Measurements from ENCODE around the gene BSPH1. TPM values are rescaled to one million over a fixed set of nuclear protein-coding genes. Genes with fewer than 3 reads are reported as not detected.

The BSPH1 gene, protein sequence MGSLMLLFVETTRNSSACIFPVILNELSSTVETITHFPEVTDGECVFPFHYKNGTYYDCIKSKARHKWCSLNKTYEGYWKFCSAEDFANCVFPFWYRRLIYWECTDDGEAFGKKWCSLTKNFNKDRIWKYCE
- polyA plus RNA-seq (2012; ENCODE audit: low read depth, missing spikeins) = not detected

DNA sequence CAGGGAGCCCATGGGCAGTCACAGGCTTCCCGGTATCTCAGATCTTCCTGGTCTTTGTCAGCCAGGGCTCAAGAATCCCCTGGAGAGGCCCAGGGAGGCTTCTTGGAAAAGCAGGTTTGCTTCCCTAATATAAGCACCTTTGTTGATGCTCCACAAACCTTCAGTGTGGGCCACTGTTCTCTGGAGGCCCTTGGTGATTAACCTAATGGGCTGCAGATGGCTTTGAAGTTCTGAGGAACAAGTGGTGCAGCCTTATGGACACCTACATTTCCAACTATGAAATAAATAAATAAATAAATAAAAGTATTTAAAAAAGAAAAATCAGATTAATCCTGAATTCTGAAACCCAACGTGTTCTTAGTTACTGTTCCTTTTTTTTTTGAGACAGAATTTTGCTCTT lies at the start of gene BSPH1:
Gene BSPH1, minus strand, starts transcription at position 101 of the 400 bp plus-strand sequence. Its CDS starts 89 bp downstream, at position 12.
- no peak for FAIRE-seq

DNA sequence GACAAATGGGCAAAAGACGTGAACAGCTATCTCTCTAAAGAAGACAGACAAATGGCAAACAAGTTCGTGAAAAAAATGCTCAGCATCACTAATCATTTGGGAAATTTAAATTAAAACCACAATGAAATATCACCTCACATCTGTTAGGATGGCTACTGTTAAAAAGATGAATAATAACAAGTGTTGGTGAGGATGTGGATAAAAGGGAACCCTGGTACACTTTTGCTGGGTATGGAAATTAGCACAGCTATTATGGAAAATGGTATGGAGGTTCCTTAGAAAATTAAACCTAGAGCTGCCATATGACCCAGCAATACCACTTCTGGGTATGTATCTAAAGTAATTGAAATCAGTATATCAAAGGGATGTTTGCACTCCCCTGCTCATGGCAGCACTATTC lies 44.8 kb upstream of the BSPH1 start:
- no peak for DNase-seq (ENCODE audit: insufficient read length, low spot score)
- FAIRE-seq = no peak
- TF ChIP-seq PAX5 (IDR thresholded peaks at IDR 0.05; ENCODE audit: insufficient read depth, low read length, severe bottlenecking) = no peak
- no peak for TF ChIP-seq POLR2AphosphoS5 (IDR thresholded peaks at IDR 0.05; ENCODE audit: low read depth, low read length)
- no peak for TF ChIP-seq POU2F2 (IDR thresholded peaks at IDR 0.05; ENCODE audit: low read depth, low read length)
- TF ChIP-seq POLR2A (IDR thresholded peaks at IDR 0.05; ENCODE audit: low read depth, low read length) = no peak
- TF ChIP-seq TAF1 (IDR thresholded peaks at IDR 0.05; ENCODE audit: low read depth, low read length) = no peak
- TF ChIP-seq SPI1 (IDR thresholded peaks at IDR 0.05; ENCODE audit: low read depth, low read length) = no peak

More for the DNA sequence above, at the start of gene BSPH1:
- no peak for DNase-seq (ENCODE audit: insufficient read length, low spot score)
- TF ChIP-seq TAF1 (IDR thresholded peaks at IDR 0.05; ENCODE audit: low read depth, low read length) (no peak), POLR2A (IDR thresholded peaks at IDR 0.05; ENCODE audit: low read depth, low read length) (no peak), SPI1 (IDR thresholded peaks at IDR 0.05; ENCODE audit: low read depth, low read length) (no peak), PAX5 (IDR thresholded peaks at IDR 0.05; ENCODE audit: insufficient read depth, low read length, severe bottlenecking) (no peak), POU2F2 (IDR thresholded peaks at IDR 0.05; ENCODE audit: low read depth, low read length) (no peak)

DNA sequence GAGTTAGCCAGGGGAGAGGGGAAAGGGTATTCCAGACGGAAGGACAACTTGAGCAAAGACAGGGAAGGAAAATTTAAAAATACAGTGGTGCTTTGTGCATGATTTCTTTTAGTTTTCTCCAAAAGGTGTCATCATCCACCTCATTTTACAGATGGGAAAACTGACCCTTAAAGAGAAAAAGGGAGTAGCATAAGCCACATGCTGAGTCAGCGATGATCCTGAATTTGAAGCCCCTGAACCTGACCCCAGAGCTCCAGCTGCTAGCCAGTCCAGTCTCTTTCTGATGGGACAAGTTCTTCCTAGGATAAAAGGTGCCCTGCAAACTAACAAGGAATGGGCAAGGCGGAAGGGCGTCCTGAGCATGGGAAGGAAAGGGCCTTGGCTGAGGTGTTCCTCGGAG lies 41.6 kb upstream of the BSPH1 start:
- no peak for FAIRE-seq
- no peak for DNase-seq (ENCODE audit: insufficient read length, low spot score)
- no peak for TF ChIP-seq POU2F2 (IDR thresholded peaks at IDR 0.05; ENCODE audit: low read depth, low read length)
- TF ChIP-seq TAF1 (IDR thresholded peaks at IDR 0.05; ENCODE audit: low read depth, low read length) = no peak
- no peak for TF ChIP-seq SPI1 (IDR thresholded peaks at IDR 0.05; ENCODE audit: low read depth, low read length)
- no peak for TF ChIP-seq PAX5 (IDR thresholded peaks at IDR 0.05; ENCODE audit: insufficient read depth, low read length, severe bottlenecking)
- TF ChIP-seq POLR2AphosphoS5 (IDR thresholded peaks at IDR 0.05; ENCODE audit: low read depth, low read length) = no peak
- no peak for TF ChIP-seq POLR2A (IDR thresholded peaks at IDR 0.05; ENCODE audit: low read depth, low read length)

DNA sequence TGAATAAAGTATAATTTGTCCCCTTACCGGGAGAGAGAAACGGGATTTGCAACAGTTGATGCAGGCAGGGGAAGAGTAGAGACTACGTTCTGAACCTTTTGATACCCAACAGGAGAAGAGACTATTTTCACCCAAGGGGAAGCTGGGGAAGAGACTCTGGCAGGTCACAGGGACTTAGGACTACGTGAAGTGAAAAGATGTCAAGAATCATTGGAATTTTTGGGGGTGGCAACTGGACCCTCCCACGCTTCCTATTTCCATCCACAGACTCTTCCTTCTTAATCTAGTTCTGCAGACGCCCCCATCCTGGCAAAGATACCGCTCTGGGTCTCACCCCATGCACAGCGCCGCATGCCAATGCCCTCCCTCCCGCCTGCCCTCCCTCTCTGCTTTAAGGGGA lies 38.1 kb upstream of the BSPH1 start:
- TF ChIP-seq TAF1 (IDR thresholded peaks at IDR 0.05; ENCODE audit: low read depth, low read length) = no peak
- no peak for TF ChIP-seq SPI1 (IDR thresholded peaks at IDR 0.05; ENCODE audit: low read depth, low read length)
- no peak for TF ChIP-seq POLR2AphosphoS5 (IDR thresholded peaks at IDR 0.05; ENCODE audit: low read depth, low read length)
- TF ChIP-seq PAX5 (IDR thresholded peaks at IDR 0.05; ENCODE audit: insufficient read depth, low read length, severe bottlenecking) = no peak
- TF ChIP-seq POU2F2 (IDR thresholded peaks at IDR 0.05; ENCODE audit: low read depth, low read length) = no peak
- no peak for TF ChIP-seq POLR2A (IDR thresholded peaks at IDR 0.05; ENCODE audit: low read depth, low read length)
- DNase-seq (ENCODE audit: insufficient read length, low spot score) = no peak
- FAIRE-seq = no peak

DNA sequence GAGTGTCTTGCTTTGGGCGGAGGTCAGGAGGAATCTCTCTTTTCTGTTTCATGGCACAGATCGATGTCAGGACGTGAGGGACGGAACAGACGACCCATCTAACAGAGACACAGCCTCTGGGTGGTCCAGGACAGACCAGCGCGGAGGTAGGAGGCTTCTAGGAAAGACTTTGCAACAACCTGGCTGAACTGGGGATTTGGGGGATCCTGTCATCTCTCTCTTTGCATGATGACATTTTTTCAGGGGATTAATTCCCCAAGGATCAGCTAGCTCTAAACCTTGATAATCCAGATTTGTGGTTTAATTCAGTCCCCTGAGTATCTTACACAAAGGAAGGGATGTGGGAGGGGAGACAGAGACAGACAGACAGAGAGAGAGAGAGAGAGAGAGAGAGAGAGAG lies 37.5 kb upstream of the BSPH1 start:
- FAIRE-seq = no peak

DNA sequence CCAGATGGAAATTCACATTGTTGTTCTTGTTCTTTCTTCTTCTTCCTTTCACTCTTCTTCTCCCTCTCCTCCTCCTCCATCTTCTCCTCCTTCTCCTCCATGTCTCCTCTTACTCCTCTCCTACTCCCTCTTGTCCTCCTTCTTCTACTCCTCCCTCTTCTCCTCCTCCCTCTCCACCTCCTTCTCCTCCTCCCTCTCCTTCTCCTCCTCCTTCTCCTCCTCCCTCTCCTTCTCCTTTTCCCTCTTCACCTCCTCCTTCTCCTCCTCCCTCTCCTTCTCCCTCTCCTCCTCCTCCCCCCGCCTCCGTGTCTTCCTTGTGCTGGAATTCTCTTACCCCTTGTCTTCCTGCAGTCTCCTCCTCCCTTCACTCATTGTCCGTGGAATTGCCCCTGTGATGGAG lies 33.5 kb upstream of the BSPH1 start:
- TF ChIP-seq POU2F2 (IDR thresholded peaks at IDR 0.05; ENCODE audit: low read depth, low read length) (no peak), SPI1 (IDR thresholded peaks at IDR 0.05; ENCODE audit: low read depth, low read length) (no peak), POLR2A (IDR thresholded peaks at IDR 0.05; ENCODE audit: low read depth, low read length) (no peak), PAX5 (IDR thresholded peaks at IDR 0.05; ENCODE audit: insufficient read depth, low read length, severe bottlenecking) (no peak), TAF1 (IDR thresholded peaks at IDR 0.05; ENCODE audit: low read depth, low read length) (no peak), POLR2AphosphoS5 (IDR thresholded peaks at IDR 0.05; ENCODE audit: low read depth, low read length) (no peak)
- no peak for DNase-seq (ENCODE audit: insufficient read length, low spot score)
- no peak for FAIRE-seq

More for the DNA sequence above, 37.5 kb upstream of the BSPH1 start:
- DNase-seq (ENCODE audit: insufficient read length, low spot score) = no peak
- no peak for TF ChIP-seq SPI1 (IDR thresholded peaks at IDR 0.05; ENCODE audit: low read depth, low read length)
- no peak for TF ChIP-seq POLR2AphosphoS5 (IDR thresholded peaks at IDR 0.05; ENCODE audit: low read depth, low read length)
- TF ChIP-seq TAF1 (IDR thresholded peaks at IDR 0.05; ENCODE audit: low read depth, low read length) = no peak
- no peak for TF ChIP-seq PAX5 (IDR thresholded peaks at IDR 0.05; ENCODE audit: insufficient read depth, low read length, severe bottlenecking)
- TF ChIP-seq POU2F2 (IDR thresholded peaks at IDR 0.05; ENCODE audit: low read depth, low read length) = no peak
- no peak for TF ChIP-seq POLR2A (IDR thresholded peaks at IDR 0.05; ENCODE audit: low read depth, low read length)

DNA sequence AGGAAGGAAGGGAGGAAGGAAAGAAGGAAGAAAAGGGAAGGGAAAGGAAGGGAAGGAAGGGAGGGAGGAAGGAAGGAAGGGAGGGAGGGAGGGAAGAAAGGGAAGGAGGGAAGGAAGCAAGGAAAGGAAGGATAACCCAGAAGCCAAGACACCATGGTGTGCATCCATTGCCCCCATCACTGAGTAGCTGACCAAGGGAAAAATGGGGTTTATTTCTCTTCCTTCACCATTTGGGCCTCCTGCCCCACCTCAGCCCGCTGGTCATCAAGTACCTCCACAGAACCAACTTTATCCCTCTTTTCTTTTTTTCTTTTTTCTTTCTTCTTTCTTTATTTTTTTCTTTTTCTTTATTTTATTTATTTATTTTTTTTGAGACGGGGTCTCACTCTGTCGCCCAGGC lies 31.5 kb upstream of the BSPH1 start:
- TF ChIP-seq SPI1 (IDR thresholded peaks at IDR 0.05; ENCODE audit: low read depth, low read length) (no peak), TAF1 (IDR thresholded peaks at IDR 0.05; ENCODE audit: low read depth, low read length) (no peak), POLR2A (IDR thresholded peaks at IDR 0.05; ENCODE audit: low read depth, low read length) (no peak), POU2F2 (IDR thresholded peaks at IDR 0.05; ENCODE audit: low read depth, low read length) (no peak), PAX5 (IDR thresholded peaks at IDR 0.05; ENCODE audit: insufficient read depth, low read length, severe bottlenecking) (no peak), POLR2AphosphoS5 (IDR thresholded peaks at IDR 0.05; ENCODE audit: low read depth, low read length) (no peak)
- FAIRE-seq = no peak
- no peak for DNase-seq (ENCODE audit: insufficient read length, low spot score)

DNA sequence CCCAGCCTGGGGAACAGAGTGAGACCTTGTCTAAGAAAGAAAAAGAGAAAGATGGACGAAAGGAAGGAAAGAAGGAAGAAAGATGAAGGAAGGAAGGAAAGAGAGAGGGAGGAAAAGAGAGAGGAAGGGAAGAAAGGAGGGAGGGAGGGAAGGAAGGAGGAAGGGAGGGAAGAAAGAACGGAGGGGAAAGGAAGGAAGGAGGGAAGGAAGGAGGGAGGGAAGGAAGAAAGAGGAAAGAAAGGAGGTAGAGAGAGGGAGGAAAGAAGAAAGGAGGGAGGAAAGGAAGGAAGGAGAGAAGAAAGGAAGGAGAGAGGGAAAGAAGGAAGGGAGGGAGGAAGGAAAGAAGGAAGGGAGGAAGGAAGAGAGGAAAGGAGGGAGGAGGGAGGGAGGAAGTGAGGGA lies 31.0 kb upstream of the BSPH1 start:
- TF ChIP-seq POLR2A (IDR thresholded peaks at IDR 0.05; ENCODE audit: low read depth, low read length) (no peak), TAF1 (IDR thresholded peaks at IDR 0.05; ENCODE audit: low read depth, low read length) (no peak), POLR2AphosphoS5 (IDR thresholded peaks at IDR 0.05; ENCODE audit: low read depth, low read length) (no peak), SPI1 (IDR thresholded peaks at IDR 0.05; ENCODE audit: low read depth, low read length) (no peak), PAX5 (IDR thresholded peaks at IDR 0.05; ENCODE audit: insufficient read depth, low read length, severe bottlenecking) (no peak), POU2F2 (IDR thresholded peaks at IDR 0.05; ENCODE audit: low read depth, low read length) (no peak)
- no peak for FAIRE-seq
- DNase-seq (ENCODE audit: insufficient read length, low spot score) = no peak

DNA sequence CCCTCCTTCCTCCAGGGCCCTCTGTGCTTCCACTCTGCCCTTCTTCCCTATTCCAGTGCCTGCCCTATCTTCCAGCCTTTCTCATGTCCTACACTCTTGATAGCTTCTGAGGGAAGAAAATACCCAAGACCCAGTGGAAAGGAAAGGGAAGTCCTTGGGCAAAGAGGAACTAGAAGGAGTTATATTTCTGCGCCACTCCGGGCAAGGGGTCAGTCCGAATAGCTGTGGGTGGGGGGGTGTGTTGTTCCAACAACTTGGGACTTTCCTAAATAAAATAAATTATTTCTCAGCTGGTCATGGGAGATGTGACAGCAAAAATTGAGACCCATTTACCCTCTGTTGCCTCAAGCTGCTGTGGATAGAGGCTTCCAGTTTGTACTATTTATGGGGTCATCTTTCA lies 28.7 kb upstream of the BSPH1 start:
- no peak for DNase-seq (ENCODE audit: insufficient read length, low spot score)
- FAIRE-seq = no peak
- no peak for TF ChIP-seq SPI1 (IDR thresholded peaks at IDR 0.05; ENCODE audit: low read depth, low read length)
